ENCODE data around the gene GRPEL1. TPM values are rescaled to one million over a fixed set of nuclear protein-coding genes. Genes with fewer than 3 reads are reported as not detected.

GRPEL1 gene
- total and polyA plus RNA-seq, 2 experiments from 2014 or later: 27.4 to 112 TPM

DNA sequence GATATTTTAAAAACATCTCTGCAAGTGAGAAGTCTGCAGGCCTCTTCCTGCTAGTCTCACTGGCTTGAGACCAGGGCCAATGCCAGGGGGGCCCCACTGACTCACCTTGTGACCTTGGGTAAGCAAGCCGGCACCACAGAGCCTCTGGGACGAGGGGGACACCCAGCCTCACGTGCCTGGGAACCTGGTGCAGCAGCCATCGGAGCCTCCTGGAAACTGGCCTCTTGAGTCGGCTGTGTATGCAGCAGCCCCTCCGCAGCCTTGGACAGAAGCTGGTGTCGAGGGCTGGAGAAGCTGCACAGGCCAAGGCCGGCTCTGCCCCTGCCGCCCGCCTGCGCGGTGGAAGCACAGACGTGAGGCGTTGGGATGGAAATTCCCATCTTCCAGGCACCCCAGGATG, 16.0 kb downstream of the GRPEL1 start:
- H3K27ac ChIP-seq (ENCODE audit: low read depth): no peak overlapping the region
- H3K4me3 Mint-ChIP-seq: no peak overlapping the region
- peaks cover 27% of the 10 kb centered on the region for H3K4me1 Mint-ChIP-seq
- no peak overlapping the region for H2AFZ ChIP-seq
- no peaks in the 10 kb centered on the region for H3K9me2 ChIP-seq (ENCODE audit: insufficient read depth)
- no peaks in the 10 kb centered on the region; the same call in 2 of the 3 replicates for H3K9me3 Mint-ChIP-seq
- no peak for DNase-seq (ENCODE audit: low spot score)
- H3K27ac Mint-ChIP-seq: no peak overlapping the region
- no peak for ATAC-seq
- H3K4me2 ChIP-seq: no peak overlapping the region
- TF ChIP-seq JUNB (IDR thresholded peaks at IDR 0.05; ENCODE audit: unreplicated experiment) (no peak), ZNF331 (CRISPR knock-in tag; IDR thresholded peaks at IDR 0.05; ENCODE audit: low read depth) (no peak), ZNF462 (CRISPR knock-in tag; IDR thresholded peaks at IDR 0.05) (no peak), CTCF (conservative IDR thresholded peaks at IDR 0.05; ENCODE audit: low read depth in 2 of 2) (no peak), POLR2AphosphoS5 (IDR thresholded peaks at IDR 0.05; ENCODE audit: low read depth) (no peak), NANOG (IDR thresholded peaks at IDR 0.05; ENCODE audit: borderline replicate concordance) (no peak), CREB1 (CRISPR knock-in tag; IDR thresholded peaks at IDR 0.05; ENCODE audit: low read depth) (no peak), EZH2phosphoT487 (IDR thresholded peaks at IDR 0.05; ENCODE audit: unreplicated experiment) (no peak), ZNF114 (CRISPR knock-in tag; IDR thresholded peaks at IDR 0.05) (no peak), REST (IDR thresholded peaks at IDR 0.05; ENCODE audit: unreplicated experiment) (no peak), EZH2 (IDR thresholded peaks at IDR 0.05; ENCODE audit: low read depth, unreplicated experiment) (no peak), STAT1 (IDR thresholded peaks at IDR 0.05; ENCODE audit: unreplicated experiment) (no peak)
- TF ChIP-seq, protein P1, sequence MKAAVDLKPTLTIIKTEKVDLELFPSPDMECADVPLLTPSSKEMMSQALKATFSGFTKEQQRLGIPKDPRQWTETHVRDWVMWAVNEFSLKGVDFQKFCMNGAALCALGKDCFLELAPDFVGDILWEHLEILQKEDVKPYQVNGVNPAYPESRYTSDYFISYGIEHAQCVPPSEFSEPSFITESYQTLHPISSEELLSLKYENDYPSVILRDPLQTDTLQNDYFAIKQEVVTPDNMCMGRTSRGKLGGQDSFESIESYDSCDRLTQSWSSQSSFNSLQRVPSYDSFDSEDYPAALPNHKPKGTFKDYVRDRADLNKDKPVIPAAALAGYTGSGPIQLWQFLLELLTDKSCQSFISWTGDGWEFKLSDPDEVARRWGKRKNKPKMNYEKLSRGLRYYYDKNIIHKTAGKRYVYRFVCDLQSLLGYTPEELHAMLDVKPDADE (IDR thresholded peaks at IDR 0.05): no peak
- peaks cover 7% of the 10 kb centered on the region for H3K27me3 Mint-ChIP-seq (ENCODE audit: insufficient read depth, low read depth, poor library complexity)
- no peak overlapping the region for H3K4me3 ChIP-seq
- no peaks in the 10 kb centered on the region for H3K27me3 ChIP-seq (ENCODE audit: insufficient read depth)
- H3K79me2 ChIP-seq (replicated peaks; ENCODE audit: insufficient read depth): peaks cover 33% of the 10 kb centered on the region
- H3K36me3 Mint-ChIP-seq (ENCODE audit: low read depth): peaks cover 5% of the 10 kb centered on the region
- no peaks in the 10 kb centered on the region for H3K4me1 ChIP-seq (ENCODE audit: insufficient read depth)
- H4K20me1 ChIP-seq (replicated peaks; ENCODE audit: insufficient read depth): peaks cover 25% of the 10 kb centered on the region
- H3K36me3 ChIP-seq (ENCODE audit: insufficient read depth): no peaks in the 10 kb centered on the region
- no peaks in the 10 kb centered on the region for H3F3A ChIP-seq (replicated peaks; ENCODE audit: low read depth)
